Fibroblast of lung (primary cell): ENCODE measurements around the gene TMEM167B.

ENCODE experiments used
- EZH2 ChIP-seq: IDR thresholded peaks from 2 replicates; pipeline ENCODE4 v1.5.1; 2012; ENCODE audit warnings: low read length, control low read depth, mild to moderate bottlenecking; ENCODE audit errors: missing control alignments
- TF ChIP-seq, protein P1 (sequence below), 2 donors: IDR thresholded peaks in 1 of 2; conservative IDR thresholded peaks in 1 of 2; 1 replicate in 1 of 2; 2 replicates in 1 of 2; pipeline ENCODE4 v1.5.1; 2011 to 2012; ENCODE audit warnings: low read length in 2 of 2, control low read depth in 1 of 2, inconsistent platforms in 1 of 2, low read depth in 1 of 2, mild to moderate bottlenecking in 1 of 2

DNA sequence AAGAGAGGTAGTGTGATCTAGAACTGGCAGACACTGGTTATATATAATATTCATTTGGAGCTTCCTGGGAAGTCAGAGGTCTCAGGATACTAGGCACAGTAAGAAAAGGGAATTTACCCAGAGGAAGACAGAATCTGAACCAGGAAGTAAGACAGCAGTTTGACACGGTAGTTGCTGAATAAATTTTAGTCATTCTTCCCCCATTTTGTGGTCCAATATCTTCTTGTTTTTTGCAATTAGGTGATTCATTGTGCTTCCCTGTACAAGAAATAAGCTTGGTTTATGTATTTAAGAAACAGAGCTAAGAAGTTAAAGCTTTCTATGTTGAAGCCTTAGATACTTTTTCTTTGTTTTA is 1.3 kb downstream of the TMEM167B start:
- TF ChIP-seq, protein P1, sequence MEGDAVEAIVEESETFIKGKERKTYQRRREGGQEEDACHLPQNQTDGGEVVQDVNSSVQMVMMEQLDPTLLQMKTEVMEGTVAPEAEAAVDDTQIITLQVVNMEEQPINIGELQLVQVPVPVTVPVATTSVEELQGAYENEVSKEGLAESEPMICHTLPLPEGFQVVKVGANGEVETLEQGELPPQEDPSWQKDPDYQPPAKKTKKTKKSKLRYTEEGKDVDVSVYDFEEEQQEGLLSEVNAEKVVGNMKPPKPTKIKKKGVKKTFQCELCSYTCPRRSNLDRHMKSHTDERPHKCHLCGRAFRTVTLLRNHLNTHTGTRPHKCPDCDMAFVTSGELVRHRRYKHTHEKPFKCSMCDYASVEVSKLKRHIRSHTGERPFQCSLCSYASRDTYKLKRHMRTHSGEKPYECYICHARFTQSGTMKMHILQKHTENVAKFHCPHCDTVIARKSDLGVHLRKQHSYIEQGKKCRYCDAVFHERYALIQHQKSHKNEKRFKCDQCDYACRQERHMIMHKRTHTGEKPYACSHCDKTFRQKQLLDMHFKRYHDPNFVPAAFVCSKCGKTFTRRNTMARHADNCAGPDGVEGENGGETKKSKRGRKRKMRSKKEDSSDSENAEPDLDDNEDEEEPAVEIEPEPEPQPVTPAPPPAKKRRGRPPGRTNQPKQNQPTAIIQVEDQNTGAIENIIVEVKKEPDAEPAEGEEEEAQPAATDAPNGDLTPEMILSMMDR (conservative IDR thresholded peaks at IDR 0.05 in 1 of 2, IDR thresholded peaks at IDR 0.05 in 1 of 2; ENCODE audit: low read depth in 1 of 2, low read length in 2 of 2): no peak
- TF ChIP-seq EZH2: no peak
